NCI-H510A (cell line): ENCODE results near the gene PLEKHA6.

Experiments
- DNase-seq: peaks from one replicate; lab custom pipeline; 2025; lab: John Stamatoyannopoulos, UW

PLEKHA6 gene

GRCh38 chr1:204283711-204284651 is 75.7 kb downstream of the PLEKHA6 start:
- DNase-seq = no peak

- DNase-seq = no peak
Observed at GRCh38 chr1:204282761-204283221, 76.9 kb downstream of the PLEKHA6 start.

GRCh38 chr1:204280099-204280961 is 79.4 kb downstream of the PLEKHA6 start:
- no peak for DNase-seq

GRCh38 chr1:204278958-204279357 is 80.8 kb downstream of the PLEKHA6 start:
- no peak for DNase-seq

- no peak for DNase-seq
Observed at GRCh38 chr1:204278251-204278650, 81.5 kb downstream of the PLEKHA6 start.

GRCh38 chr1:204277563-204278219 is 82.0 kb downstream of the PLEKHA6 start:
- no peak for DNase-seq

GRCh38 chr1:204275695-204276370 is 83.9 kb downstream of the PLEKHA6 start:
- no peak for DNase-seq

GRCh38 chr1:204274446-204274845 is 85.3 kb downstream of the PLEKHA6 start:
- no peak for DNase-seq

GRCh38 chr1:204272505-204272904 is 87.2 kb downstream of the PLEKHA6 start:
- DNase-seq = no peak

GRCh38 chr1:204271970-204272369 is 87.8 kb downstream of the PLEKHA6 start:
- no peak for DNase-seq

- no peak for DNase-seq
Observed at GRCh38 chr1:204268101-204268500, 91.6 kb downstream of the PLEKHA6 start.

- no peak for DNase-seq
Observed at GRCh38 chr1:204267191-204267601, 92.5 kb downstream of the PLEKHA6 start.

- DNase-seq = no peak
Observed at GRCh38 chr1:204266504-204267034, 93.2 kb downstream of the PLEKHA6 start.

- DNase-seq = no peak
Observed at GRCh38 chr1:204265665-204266064, 94.1 kb downstream of the PLEKHA6 start.

GRCh38 chr1:204264805-204265204 is 94.9 kb downstream of the PLEKHA6 start:
- DNase-seq = no peak

- DNase-seq = no peak
Observed at GRCh38 chr1:204263254-204263910, 96.3 kb downstream of the PLEKHA6 start.

- no peak for DNase-seq
Observed at GRCh38 chr1:204262506-204263253, 97.0 kb downstream of the PLEKHA6 start.

- no peak for DNase-seq
Observed at GRCh38 chr1:204261746-204262505, 97.8 kb downstream of the PLEKHA6 start.

GRCh38 chr1:204261266-204261665 is 98.5 kb downstream of the PLEKHA6 start:
- DNase-seq = no peak
